HEK293 (cell line): ENCODE measurements around the gene FAM204A.

ENCODE experiments used
- CTCF ChIA-PET: fragments of 350-600 bp; formaldehyde crosslinking; extraction: SDS; loops from one replicate; lab custom pipeline; 2021; ENCODE audit warnings: antibody characterized with exemption; lab: Yijun Ruan, JAX
- POLR2A ChIA-PET: fragments of 300-600 bp; formaldehyde crosslinking; extraction: SDS; loops from one replicate; lab custom pipeline; 2020; ENCODE audit warnings: antibody characterized with exemption, inconsistent platforms; lab: Yijun Ruan, JAX
- H3K27ac ChIP-seq: fragments of 200-500 bp; sonication (Bioruptor generic); 2 replicates; pipeline ENCODE4 v1.5.1; 2014; ENCODE audit warnings: low read depth, low read length, control low read depth, inconsistent platforms; ENCODE audit errors: extremely low read depth
- H3K36me3 ChIP-seq, 2 experiments: fragments of 200-500 bp in 1 of 2; sonication (Bioruptor generic) in 1 of 2; 1 replicate in 1 of 2; 2 replicates in 1 of 2; pipeline ENCODE4 v1.5.1; 2014 to 2017; ENCODE audit warnings: inconsistent platforms in 2 of 2, low read length in 2 of 2; ENCODE audit not compliant: control insufficient read depth in 2 of 2, insufficient read depth in 1 of 2
- H3K4me1 ChIP-seq: fragments of 200-500 bp; sonication (Bioruptor generic); 2 replicates; pipeline ENCODE4 v1.5.1; 2014; ENCODE audit warnings: mild to moderate bottlenecking, low read length, inconsistent platforms; ENCODE audit not compliant: control insufficient read depth, insufficient read depth
- H3K4me3 ChIP-seq: 2 replicates; pipeline ENCODE4 v1.5.1; 2011; ENCODE audit warnings: low read depth, mild to moderate bottlenecking, control low read depth, low read length, moderate library complexity
- H3K9me3 ChIP-seq: fragments of 200-500 bp; sonication (Bioruptor generic); 2 replicates; pipeline ENCODE4 v1.5.1; 2014; ENCODE audit warnings: low read depth, low read length, inconsistent platforms; ENCODE audit not compliant: control insufficient read depth, insufficient read depth
- BCL11A ChIP-seq: fragments of 450-650 bp; formaldehyde crosslinking; IDR thresholded peaks from 2 replicates; pipeline ENCODE4 v1.5.1; 2016; ENCODE audit warnings: low read depth, missing biosample characterization, missing genetic modification characterization
- EGR2 ChIP-seq: fragments of 450-650 bp; formaldehyde crosslinking; IDR thresholded peaks from 2 replicates; pipeline ENCODE4 v1.5.1; 2016; ENCODE audit warnings: low read depth, missing biosample characterization, missing genetic modification characterization
- HOXC10 ChIP-seq: sonication (generic); formaldehyde crosslinking; IDR thresholded peaks from 2 replicates; pipeline ENCODE4 v1.8.1; 2023; ENCODE audit warnings: mild to moderate bottlenecking, missing genetic modification reagents
- KLF1 ChIP-seq: fragments of 450-650 bp; formaldehyde crosslinking; IDR thresholded peaks from 2 replicates; pipeline ENCODE4 v1.5.1; 2016; ENCODE audit warnings: missing biosample characterization, missing genetic modification characterization
- SP3 ChIP-seq: fragments of 450-650 bp; formaldehyde crosslinking; IDR thresholded peaks from 2 replicates; pipeline ENCODE4 v1.5.1; 2016; ENCODE audit warnings: missing biosample characterization, missing genetic modification characterization
- TRIM28 ChIP-seq: IDR thresholded peaks from 2 replicates; pipeline ENCODE4 v1.6.1; 2011; ENCODE audit warnings: low read length, control low read depth, borderline replicate concordance
- ZFHX2 ChIP-seq: fragments of 450-650 bp; formaldehyde crosslinking; conservative IDR thresholded peaks from 2 replicates; pipeline ENCODE4 v1.5.1; 2016; ENCODE audit warnings: missing biosample characterization, missing genetic modification characterization
- ZNF155 ChIP-seq: fragments of 450-650 bp; formaldehyde crosslinking; IDR thresholded peaks from 2 replicates; pipeline ENCODE4 v1.5.1; 2016; ENCODE audit warnings: missing biosample characterization, missing genetic modification characterization
- ZNF169 ChIP-seq: fragments of 450-650 bp; formaldehyde crosslinking; IDR thresholded peaks from 2 replicates; pipeline ENCODE4 v1.5.1; 2016; ENCODE audit warnings: missing biosample characterization, missing genetic modification characterization
- ZNF184 ChIP-seq: fragments of 450-650 bp; IDR thresholded peaks from 2 replicates; pipeline ENCODE4 v1.5.1; 2018; ENCODE audit warnings: missing biosample characterization, mild to moderate bottlenecking, missing genetic modification characterization
- ZNF404 ChIP-seq: fragments of 450-650 bp; formaldehyde crosslinking; IDR thresholded peaks from 2 replicates; pipeline ENCODE4 v1.5.1; 2017; ENCODE audit warnings: missing biosample characterization, missing genetic modification characterization
- ZNF423 ChIP-seq: fragments of 450-650 bp; formaldehyde crosslinking; IDR thresholded peaks from 2 replicates; pipeline ENCODE4 v1.5.1; 2016; ENCODE audit warnings: missing biosample characterization, missing genetic modification characterization
- ZNF501 ChIP-seq: fragments of 450-650 bp; formaldehyde crosslinking; IDR thresholded peaks from 2 replicates; pipeline ENCODE4 v1.5.1; 2016; ENCODE audit warnings: missing biosample characterization, missing genetic modification characterization
- ZNF513 ChIP-seq: fragments of 450-650 bp; IDR thresholded peaks from 2 replicates; pipeline ENCODE4 v1.5.1; 2018; ENCODE audit warnings: missing biosample characterization, missing genetic modification characterization
- ZNF561 ChIP-seq: fragments of 450-650 bp; IDR thresholded peaks from 2 replicates; pipeline ENCODE4 v1.5.1; 2018; ENCODE audit warnings: missing biosample characterization, missing genetic modification characterization, borderline replicate concordance
- ZNF623 ChIP-seq: fragments of 450-650 bp; formaldehyde crosslinking; IDR thresholded peaks from 2 replicates; pipeline ENCODE4 v1.5.1; 2016; ENCODE audit warnings: missing biosample characterization, missing genetic modification characterization
- ZNF664 ChIP-seq: fragments of 450-650 bp; formaldehyde crosslinking; IDR thresholded peaks from 2 replicates; pipeline ENCODE4 v1.5.1; 2016; ENCODE audit warnings: missing biosample characterization, missing genetic modification characterization
- TF ChIP-seq, protein P1 (sequence below): fragments of 450-650 bp; formaldehyde crosslinking; IDR thresholded peaks from 2 replicates; pipeline ENCODE4 v1.5.1; 2016; ENCODE audit warnings: missing biosample characterization, missing genetic modification characterization
- TF ChIP-seq, protein P2 (sequence below): fragments of 450-650 bp; formaldehyde crosslinking; IDR thresholded peaks from 2 replicates; pipeline ENCODE4 v1.5.1; 2017; ENCODE audit warnings: missing biosample characterization, missing genetic modification characterization

FAM204A gene

GRCh38 chr10:118291122-118291521 lies 51.0 kb downstream of the FAM204A start:
- TF ChIP-seq HOXC10 (no peak), ZNF155 (no peak), EGR2 (tag by site-specific recombination) (no peak), KLF1 (tag by site-specific recombination) (no peak), ZNF561 (tag by site-specific recombination) (no peak), ZNF513 (tag by site-specific recombination) (no peak)
- no peak overlapping the region for H3K27ac ChIP-seq
- no peaks in the 10 kb centered on the region for H3K4me1 ChIP-seq
- ChIA-PET POLR2A (no interaction called here), CTCF (interaction anchor here (1.1 to 2.5 kb wide), 2 partner anchors 28 to 31 kb away, joined by 3 to 8 read pairs; no protein-coding TSS in a partner anchor)
- no peaks in the 10 kb centered on the region for H3K9me3 ChIP-seq
- no peaks in the 10 kb centered on the region for H3K36me3 ChIP-seq
- H3K4me3 ChIP-seq: no peak overlapping the region

GRCh38 chr10:118290471-118290995 lies 51.6 kb downstream of the FAM204A start:
- Histone ChIP-seq H3K4me1 (no peaks in the 10 kb centered on the region), H3K36me3 (no peaks in the 10 kb centered on the region), H3K27ac (no peak overlapping the region), H3K4me3 (no peak overlapping the region), H3K9me3 (no peaks in the 10 kb centered on the region)
- ChIA-PET POLR2A (no interaction called here), CTCF (interaction anchor here (1.1 to 2.5 kb wide), 2 partner anchors 31 to 847 kb away, joined by 3 to 8 read pairs; no protein-coding TSS in a partner anchor)
- TF ChIP-seq EGR2 (tag by site-specific recombination): 0 out of 2 replicates have a peak, but pooled peaks have one; percentile 18
- 0 out of 2 replicates have a peak, but pooled peaks have one; percentile 26 for TF ChIP-seq ZFHX2
- no peak for TF ChIP-seq ZNF623 (tag by site-specific recombination)

DNA sequence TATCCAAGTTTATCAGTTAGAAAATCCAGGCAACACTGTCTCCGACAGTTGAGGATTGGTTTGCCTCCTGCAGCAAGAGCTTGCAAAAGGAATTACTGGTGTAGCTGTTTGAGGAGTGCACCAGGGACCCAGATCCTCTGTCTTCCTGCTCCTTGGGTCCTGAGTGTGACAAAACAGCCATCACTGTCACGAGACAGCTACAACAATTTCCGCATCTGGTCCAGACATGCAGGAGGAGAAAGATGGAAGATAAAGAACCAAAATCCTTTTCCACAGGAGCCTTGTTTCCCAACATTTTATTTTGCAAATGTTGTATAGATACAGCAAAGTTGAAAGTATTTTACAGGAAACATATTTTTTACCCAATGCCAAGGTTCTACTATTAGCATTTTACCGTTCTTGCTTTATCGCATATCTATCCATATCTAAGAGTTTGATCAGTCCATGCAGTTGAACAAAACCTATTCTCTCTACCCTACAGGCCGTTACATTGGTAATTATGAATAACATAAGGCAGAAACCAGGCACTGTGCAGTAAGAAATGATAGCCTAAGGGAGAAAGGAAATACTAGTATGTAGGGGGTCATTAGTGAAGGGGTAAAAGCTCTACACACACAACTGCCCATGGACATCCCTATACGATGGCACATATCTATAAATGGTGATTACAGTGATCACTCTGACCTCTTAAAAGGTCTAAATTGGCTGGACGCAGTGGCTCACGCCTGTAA lies 54.9 kb downstream of the FAM204A start:
- Histone ChIP-seq H3K27ac (no peak overlapping the region), H3K36me3 (no peaks in the 10 kb centered on the region), H3K4me1 (no peaks in the 10 kb centered on the region), H3K9me3 (no peaks in the 10 kb centered on the region), H3K4me3 (no peak overlapping the region)
- TF ChIP-seq ZNF664 (tag by site-specific recombination): no peak
- no peak for TF ChIP-seq ZNF404
- no peak for TF ChIP-seq SP3 (tag by site-specific recombination)
- TF ChIP-seq TRIM28: no peak
- TF ChIP-seq ZNF501 (tag by site-specific recombination): no peak
- no peak for TF ChIP-seq ZNF184 (tag by site-specific recombination)
- CTCF ChIA-PET: interaction anchor here (0.5 to 2.2 kb wide), 3 partner anchors 15 to 788 kb away, joined by 4 to 12 read pairs (median 5); no protein-coding TSS in a partner anchor
- POLR2A ChIA-PET: no interaction called here

GRCh38 chr10:118286051-118286838 lies 55.9 kb downstream of the FAM204A start:
- no peaks in the 10 kb centered on the region for H3K4me1 ChIP-seq
- no peak overlapping the region for H3K4me3 ChIP-seq
- POLR2A ChIA-PET: no interaction called here
- no peaks in the 10 kb centered on the region for H3K9me3 ChIP-seq
- H3K27ac ChIP-seq: no peak overlapping the region
- no peaks in the 10 kb centered on the region for H3K36me3 ChIP-seq
- CTCF ChIA-PET: interaction anchor here (0.5 to 2.2 kb wide), 4 partner anchors 14 to 621 kb away, joined by 3 to 12 read pairs (median 4); no protein-coding TSS in a partner anchor
- TF ChIP-seq, protein P1, sequence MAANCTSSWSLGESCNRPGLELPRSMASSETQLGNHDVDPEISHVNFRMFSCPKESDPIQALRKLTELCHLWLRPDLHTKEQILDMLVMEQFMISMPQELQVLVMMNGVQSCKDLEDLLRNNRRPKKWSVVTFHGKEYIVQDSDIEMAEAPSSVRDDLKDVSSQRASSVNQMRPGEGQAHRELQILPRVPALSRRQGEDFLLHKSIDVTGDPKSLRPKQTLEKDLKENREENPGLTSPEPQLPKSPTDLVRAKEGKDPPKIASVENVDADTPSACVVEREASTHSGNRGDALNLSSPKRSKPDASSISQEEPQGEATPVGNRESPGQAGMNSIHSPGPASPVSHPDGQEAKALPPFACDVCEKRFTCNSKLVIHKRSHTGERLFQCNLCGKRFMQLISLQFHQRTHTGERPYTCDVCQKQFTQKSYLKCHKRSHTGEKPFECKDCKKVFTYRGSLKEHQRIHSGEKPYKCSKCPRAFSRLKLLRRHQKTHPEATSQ: no peak
- TF ChIP-seq, protein P2, sequence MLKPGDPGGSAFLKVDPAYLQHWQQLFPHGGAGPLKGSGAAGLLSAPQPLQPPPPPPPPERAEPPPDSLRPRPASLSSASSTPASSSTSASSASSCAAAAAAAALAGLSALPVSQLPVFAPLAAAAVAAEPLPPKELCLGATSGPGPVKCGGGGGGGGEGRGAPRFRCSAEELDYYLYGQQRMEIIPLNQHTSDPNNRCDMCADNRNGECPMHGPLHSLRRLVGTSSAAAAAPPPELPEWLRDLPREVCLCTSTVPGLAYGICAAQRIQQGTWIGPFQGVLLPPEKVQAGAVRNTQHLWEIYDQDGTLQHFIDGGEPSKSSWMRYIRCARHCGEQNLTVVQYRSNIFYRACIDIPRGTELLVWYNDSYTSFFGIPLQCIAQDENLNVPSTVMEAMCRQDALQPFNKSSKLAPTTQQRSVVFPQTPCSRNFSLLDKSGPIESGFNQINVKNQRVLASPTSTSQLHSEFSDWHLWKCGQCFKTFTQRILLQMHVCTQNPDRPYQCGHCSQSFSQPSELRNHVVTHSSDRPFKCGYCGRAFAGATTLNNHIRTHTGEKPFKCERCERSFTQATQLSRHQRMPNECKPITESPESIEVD: no peak
- no peak for TF ChIP-seq BCL11A (tag by site-specific recombination)
- no peak for TF ChIP-seq ZNF169
- no peak for TF ChIP-seq ZNF423 (tag by site-specific recombination)
